A673 (cell line): ENCODE data around the gene CAGE1. TPM values are rescaled to one million over a fixed set of nuclear protein-coding genes. Genes with fewer than 3 reads are reported as not detected.

Source experiments
- BruUV-seq: library from RNA; stranded (reverse); fragments of 400-500 nt; replicated peaks from 2 replicates; lab custom pipeline; 2021; lab: Mats Ljungman, UMichigan
- CTCF ChIA-PET: fragments of 300-600 bp; sonication (Branson Sonifier 250); formaldehyde crosslinking; loops from one replicate; lab custom pipeline; 2022; ENCODE audit warnings: antibody characterized with exemption; lab: Charles Lee
- POLR2A ChIA-PET: fragments of 300-600 bp; sonication (Branson Sonifier 250); formaldehyde crosslinking; loops from one replicate; lab custom pipeline; 2022; ENCODE audit warnings: antibody characterized with exemption; ENCODE audit not compliant: low non-redundant PET; lab: Charles Lee
- DNase-seq: peaks from one replicate; pipeline ENCODE4 v3.0.0-alpha.2; 2015; ENCODE audit warnings: low spot score
- H3K27ac ChIP-seq: fragments of 200-600 bp; sonication (generic); 2 replicates; pipeline ENCODE4 v1.5.1; 2016; ENCODE audit warnings: mixed run types, low read depth, mild to moderate bottlenecking, mixed read lengths, antibody characterized with exemption, low read length; ENCODE audit not compliant: poor library complexity, severe bottlenecking
- H3K27me3 ChIP-seq: fragments of 200-600 bp; sonication (generic); replicated peaks from 2 replicates; pipeline ENCODE4 v1.6.1; 2017; ENCODE audit warnings: mixed run types, low read depth, mild to moderate bottlenecking, mixed read lengths, antibody characterized with exemption, low read length; ENCODE audit not compliant: insufficient read depth, poor library complexity
- H3K36me3 ChIP-seq: fragments of 200-600 bp; sonication (generic); 2 replicates; pipeline ENCODE4 v1.6.1; 2016; ENCODE audit warnings: mixed run types, mild to moderate bottlenecking, mixed read lengths, antibody characterized with exemption, low read length; ENCODE audit not compliant: insufficient read depth, poor library complexity, severe bottlenecking
- H3K4me1 ChIP-seq: fragments of 200-600 bp; sonication (generic); 2 replicates; pipeline ENCODE4 v1.6.1; 2017; ENCODE audit warnings: mixed run types, mild to moderate bottlenecking, mixed read lengths, antibody characterized with exemption, low read length; ENCODE audit not compliant: insufficient read depth, poor library complexity, severe bottlenecking
- H3K4me3 ChIP-seq: fragments of 200-600 bp; sonication (generic); 2 replicates; pipeline ENCODE4 v1.5.1; 2016; ENCODE audit warnings: low read depth, mixed run types, mild to moderate bottlenecking, mixed read lengths, low read length; ENCODE audit not compliant: poor library complexity, severe bottlenecking
- H3K9me3 ChIP-seq: fragments of 200-600 bp; sonication (generic); 2 replicates; pipeline ENCODE4 v1.6.1; 2016; ENCODE audit warnings: mixed run types, low read depth, mild to moderate bottlenecking, mixed read lengths, antibody characterized with exemption, low read length; ENCODE audit not compliant: poor library complexity, severe bottlenecking
- CTCF ChIP-seq: fragments of 300-800, 200-600 bp; sonication (generic); conservative IDR thresholded peaks from 2 replicates; pipeline ENCODE4 v1.5.1; 2017; ENCODE audit warnings: low read depth, mild to moderate bottlenecking, antibody characterized with exemption, low read length, moderate library complexity, mixed read lengths
- EZH2 ChIP-seq: fragments of 200-600 bp; sonication (generic); IDR thresholded peaks from 2 replicates; pipeline ENCODE4 v1.6.1; 2017; ENCODE audit warnings: borderline replicate concordance, low read depth, mild to moderate bottlenecking, mixed read lengths, antibody characterized with exemption, low read length; ENCODE audit not compliant: poor library complexity, severe bottlenecking
- intact Hi-C: fragments of 100-400 bp; cut with micrococcal nuclease; formaldehyde crosslinking; loops from one replicate; pipeline ENCODE4 v1.10.0; 2022; ENCODE audit not compliant: unreplicated experiment
- total RNA-seq: library from RNA; stranded (reverse); gene quantifications from 2 replicates; pipeline ENCODE4 v1.2.3, GENCODE V29; 2021

Gene CAGE1
- total RNA-seq, 1 experiment from 2014 or later: 0.19 TPM

GRCh38 chr6:7295916-7296315, 93.6 kb downstream of the CAGE1 start:
- ChIA-PET POLR2A (no interaction called here), CTCF (interaction anchor here (0.6 kb wide), 1 partner anchor 17 kb away, joined by 5 read pairs; no protein-coding TSS in a partner anchor)
- intact Hi-C loops: no loop called here
- DNase-seq: no peak
- Histone ChIP-seq H3K4me3 (no peak overlapping the region), H3K4me1 (peaks cover 20% of the 10 kb centered on the region), H3K36me3 (peaks cover 87% of the 10 kb centered on the region), H3K9me3 (no peaks in the 10 kb centered on the region), H3K27me3 (no peaks in the 10 kb centered on the region), H3K27ac (no peak overlapping the region)
- no TSS peak for BruUV-seq
- TF ChIP-seq EZH2: no peak
- TF ChIP-seq CTCF: no peak

- Histone ChIP-seq H3K27ac (no peak overlapping the region), H3K4me1 (peaks cover 20% of the 10 kb centered on the region), H3K9me3 (no peaks in the 10 kb centered on the region), H3K36me3 (peaks cover 88% of the 10 kb centered on the region), H3K27me3 (no peaks in the 10 kb centered on the region), H3K4me3 (no peak overlapping the region)
- TF ChIP-seq CTCF (no peak), EZH2 (no peak)
- intact Hi-C loops: no loop called here
- ChIA-PET POLR2A (interaction anchor here (0.6 kb wide), 1 partner anchor 13 kb away, joined by 3 read pairs; no protein-coding TSS in a partner anchor), CTCF (no interaction called here)
- DNase-seq: no peak
- no TSS peak for BruUV-seq
Observed at GRCh38 chr6:7292596-7293255, 96.8 kb downstream of the CAGE1 start.

- H3K4me3 ChIP-seq: no peak overlapping the region
- POLR2A ChIA-PET: no interaction called here
- no peak for TF ChIP-seq CTCF
- no peak for TF ChIP-seq EZH2
- peaks cover 77% of the 10 kb centered on the region for H3K36me3 ChIP-seq
- CTCF ChIA-PET: no interaction called here
- intact Hi-C loops: no loop called here
- BruUV-seq: no TSS peak
- no peak overlapping the region for H3K27ac ChIP-seq
- no peak for DNase-seq
- H3K9me3 ChIP-seq: no peaks in the 10 kb centered on the region
- H3K4me1 ChIP-seq: peaks cover 4% of the 10 kb centered on the region
- H3K27me3 ChIP-seq: no peaks in the 10 kb centered on the region
Observed at GRCh38 chr6:7290079-7290478, 99.5 kb downstream of the CAGE1 start.
